IMR-90 (cell line): ENCODE results near the gene CSRP1. TPM values are rescaled to one million over a fixed set of nuclear protein-coding genes. Genes with fewer than 3 reads are reported as not detected.

ENCODE experiments used
- ATAC-seq: fragments of 200-7000 bp; cut with Tn5 transposase; 2 replicates; pipeline ENCODE4 v1.9.1; 2020; ENCODE audit warnings: low read depth, mild to moderate bottlenecking, moderate library complexity
- BruUV-seq: library from RNA; stranded (reverse); fragments of 400-500 nt; replicated peaks from 2 replicates; lab custom pipeline; 2021; lab: Mats Ljungman, UMichigan
- CTCF ChIA-PET: fragments of 300-600 bp; formaldehyde crosslinking; extraction: SDS; loops from one replicate; lab custom pipeline; 2021; ENCODE audit warnings: antibody characterized with exemption; lab: Yijun Ruan, JAX
- POLR2A ChIA-PET: fragments of 300-600 bp; sonication (Branson Sonifier 250); formaldehyde crosslinking; loops from one replicate; lab custom pipeline; 2022; ENCODE audit warnings: antibody characterized with exemption; ENCODE audit not compliant: unreplicated experiment; lab: Charles Lee
- DNase-seq: peaks from one replicate; pipeline ENCODE4 v3.0.0; 2013
- H2AFZ ChIP-seq: replicated peaks from 2 replicates; pipeline ENCODE3; 2013; ENCODE audit warnings: low read length, mild to moderate bottlenecking; ENCODE audit not compliant: poor library complexity
- H2AK5ac ChIP-seq: 2 replicates; pipeline ENCODE4 v1.6.1; 2013; ENCODE audit warnings: low read depth, low read length, inconsistent platforms
- H2AK9ac ChIP-seq: replicated peaks from 2 replicates; pipeline ENCODE3; 2013; ENCODE audit warnings: mild to moderate bottlenecking, low read depth, low read length, moderate library complexity; ENCODE audit not compliant: poor library complexity
- H2BK120ac ChIP-seq: 2 replicates; pipeline ENCODE4 v1.6.1; 2013; ENCODE audit warnings: low read depth, low read length, inconsistent platforms
- H2BK15ac ChIP-seq: 3 replicates; pipeline ENCODE4 v1.6.1; 2013; ENCODE audit warnings: low read depth, low read length, inconsistent platforms
- H2BK20ac ChIP-seq: 2 replicates; pipeline ENCODE4 v1.6.1; 2013; ENCODE audit warnings: low read depth, mild to moderate bottlenecking, inconsistent platforms, low read length, moderate library complexity
- H2BK5ac ChIP-seq: 2 replicates; pipeline ENCODE4 v1.6.1; 2013; ENCODE audit warnings: mild to moderate bottlenecking, low read depth, low read length, inconsistent platforms; ENCODE audit not compliant: poor library complexity, severe bottlenecking
- H3K14ac ChIP-seq: replicated peaks from 2 replicates; pipeline ENCODE4 v1.6.1; 2013; ENCODE audit warnings: low read depth, low read length, inconsistent platforms
- H3K18ac ChIP-seq: 2 replicates; pipeline ENCODE4 v1.6.1; 2013; ENCODE audit warnings: low read depth, low read length, control low read depth
- H3K23ac ChIP-seq: 2 replicates; pipeline ENCODE4 v1.6.1; 2013; ENCODE audit warnings: low read depth, low read length, inconsistent platforms
- H3K27ac ChIP-seq: 2 replicates; pipeline ENCODE4 v1.5.1; 2013; ENCODE audit warnings: mild to moderate bottlenecking, control low read depth, low read length; ENCODE audit not compliant: insufficient read depth
- H3K27me3 ChIP-seq: 2 replicates; pipeline ENCODE4 v1.6.1; 2013; ENCODE audit warnings: low read length; ENCODE audit not compliant: control insufficient read depth, insufficient read depth
- H3K36me3 ChIP-seq: 2 replicates; pipeline ENCODE4 v1.6.1; 2013; ENCODE audit warnings: low read length, mixed read lengths; ENCODE audit not compliant: control insufficient read depth, insufficient read depth
- H3K4ac ChIP-seq: 2 replicates; pipeline ENCODE4 v1.6.1; 2013; ENCODE audit warnings: low read depth, low read length, inconsistent platforms
- H3K4me1 ChIP-seq: 2 replicates; pipeline ENCODE4 v1.6.1; 2013; ENCODE audit warnings: low read length, mixed read lengths; ENCODE audit not compliant: control insufficient read depth, insufficient read depth
- H3K4me2 ChIP-seq: 2 replicates; pipeline ENCODE4 v1.6.1; 2013; ENCODE audit warnings: low read depth, mild to moderate bottlenecking, control low read depth, low read length, moderate library complexity
- H3K4me3 ChIP-seq: 2 replicates; pipeline ENCODE4 v1.5.1; 2013; ENCODE audit warnings: low read depth, mild to moderate bottlenecking, control low read depth, low read length, moderate library complexity; ENCODE audit not compliant: insufficient read depth
- H3K56ac ChIP-seq: 2 replicates; pipeline ENCODE4 v1.6.1; 2013; ENCODE audit warnings: low read length, inconsistent platforms; ENCODE audit not compliant: insufficient read depth; ENCODE audit errors: extremely low read depth
- H3K79me1 ChIP-seq, 2 experiments: 2 replicates each; pipeline ENCODE4 v1.6.1; 2013; ENCODE audit warnings: low read length in 2 of 2, inconsistent platforms in 1 of 2, low read depth in 1 of 2
- H3K9ac ChIP-seq: 2 replicates; pipeline ENCODE4 v1.6.1; 2013; ENCODE audit warnings: low read depth, low read length, control low read depth
- H3K9me1 ChIP-seq: 2 replicates; pipeline ENCODE4 v1.6.1; 2013; ENCODE audit warnings: low read length, inconsistent platforms; ENCODE audit not compliant: insufficient read depth
- H3K9me3 ChIP-seq: 2 replicates; pipeline ENCODE4 v1.6.1; 2013; ENCODE audit warnings: low read length; ENCODE audit not compliant: control insufficient read depth, insufficient read depth
- H4K20me1 ChIP-seq: 2 replicates; pipeline ENCODE4 v1.6.1; 2013; ENCODE audit warnings: low read length, inconsistent platforms; ENCODE audit not compliant: insufficient read depth
- H4K5ac ChIP-seq: 2 replicates; pipeline ENCODE4 v1.6.1; 2013; ENCODE audit warnings: mild to moderate bottlenecking, low read depth, low read length, control low read depth
- H4K8ac ChIP-seq, 2 experiments: 2 replicates each; pipeline ENCODE4 v1.6.1; 2013; ENCODE audit warnings: low read depth in 2 of 2, low read length in 2 of 2, control low read depth in 1 of 2, inconsistent platforms in 1 of 2
- H4K91ac ChIP-seq: 2 replicates; pipeline ENCODE4 v1.6.1; 2013; ENCODE audit warnings: low read depth, low read length, inconsistent platforms; ENCODE audit not compliant: insufficient read depth
- BHLHE40 ChIP-seq: fragments of 150-350 bp; IDR thresholded peaks from 2 replicates; pipeline ENCODE4 v1.6.1; 2016; ENCODE audit warnings: mild to moderate bottlenecking, low read depth, low read length
- CEBPB ChIP-seq: IDR thresholded peaks from 2 replicates; pipeline ENCODE4 v1.6.1; 2012; ENCODE audit warnings: low read depth, low read length, improper control_type of control experiment
- FOS ChIP-seq: fragments of 150-350 bp; IDR thresholded peaks from 2 replicates; pipeline ENCODE4 v1.6.1; 2016; ENCODE audit warnings: low read depth, low read length
- MAFK ChIP-seq: IDR thresholded peaks from 2 replicates; pipeline ENCODE4 v1.6.1; 2012; ENCODE audit warnings: low read depth, low read length, improper control_type of control experiment
- MAZ ChIP-seq: IDR thresholded peaks from 2 replicates; pipeline ENCODE4 v1.6.1; 2012; ENCODE audit warnings: low read depth, mild to moderate bottlenecking, low read length, improper control_type of control experiment, moderate library complexity, borderline replicate concordance
- MXI1 ChIP-seq: IDR thresholded peaks from 2 replicates; pipeline ENCODE4 v1.6.1; 2012; ENCODE audit warnings: low read depth, mild to moderate bottlenecking, low read length, moderate library complexity, borderline replicate concordance
- RAD21 ChIP-seq: IDR thresholded peaks from 2 replicates; pipeline ENCODE4 v1.6.1; 2012; ENCODE audit warnings: low read length, improper control_type of control experiment
- RCOR1 ChIP-seq: IDR thresholded peaks from 2 replicates; pipeline ENCODE4 v1.6.1; 2012; ENCODE audit warnings: mild to moderate bottlenecking, low read length, improper control_type of control experiment; ENCODE audit not compliant: insufficient replicate concordance
- SMC3 ChIP-seq: fragments of 150-350 bp; IDR thresholded peaks from 2 replicates; pipeline ENCODE4 v1.6.1; 2016; ENCODE audit warnings: low read depth, mild to moderate bottlenecking, antibody characterized with exemption, low read length, moderate library complexity
- WGBS, 2 experiments: methylation state at CpG; one replicate each; pipeline versions ENCODE4 v1.1.5 to v1.1.7; 2013; ENCODE audit warnings: missing lambda C conversion rate in 2 of 2; ENCODE audit not compliant: insufficient read length in 1 of 2; ENCODE audit errors: extremely low coverage in 2 of 2; 5-methylcytosine and 5-hydroxymethylcytosine counted together
- dilution Hi-C: fragments of 300-500 bp; cut with HindIII; formaldehyde crosslinking; loops from one replicate; pipeline ENCODE4 v1.14.3; 2018; ENCODE audit warnings: low sequenced_read_pairs; ENCODE audit not compliant: unreplicated experiment
- in situ Hi-C: fragments of 300-500 bp; cut with MboI; formaldehyde crosslinking; loops from 3 replicates; pipeline ENCODE4 v1.14.3; 2019; ENCODE audit warnings: low sequenced_read_pairs, inconsistent platforms, mixed read lengths
- intact Hi-C: fragments of 100-400 bp; cut with micrococcal nuclease; formaldehyde crosslinking; loops from 2 replicates; pipeline ENCODE4 v1.10.0; 2022
- polyA plus RNA-seq, 3 experiments: library from polyadenylated mRNA; depleted of rRNA; stranded (reverse); fragments of >200 nt; gene quantifications; 2 replicates each; pipeline ENCODE4 v1.2.3, GENCODE V29; 2012; ENCODE audit warnings: low replicate concordance in 1 of 3
- total RNA-seq: library from RNA; depleted of rRNA; stranded (reverse); fragments of >200 nt; gene quantifications from 2 replicates; pipeline ENCODE4 v1.2.3, GENCODE V29; 2012
- TF ChIP-seq, protein P1 (sequence below): fragments of 150-350 bp; IDR thresholded peaks from 2 replicates; pipeline ENCODE4 v1.6.1; 2016; ENCODE audit warnings: low read depth, mild to moderate bottlenecking, low read length, moderate library complexity, borderline replicate concordance
- TF ChIP-seq, protein P2 (sequence below): fragments of 150-350 bp; IDR thresholded peaks from 2 replicates; pipeline ENCODE4 v1.6.1; 2017; ENCODE audit warnings: mild to moderate bottlenecking, antibody characterized with exemption, low read length, low read depth

CSRP1 gene
- total and polyA plus RNA-seq, 2 of the 4 experiments (the other 2 are of a cell fraction), result 1,037 to 1,498 TPM

DNA sequence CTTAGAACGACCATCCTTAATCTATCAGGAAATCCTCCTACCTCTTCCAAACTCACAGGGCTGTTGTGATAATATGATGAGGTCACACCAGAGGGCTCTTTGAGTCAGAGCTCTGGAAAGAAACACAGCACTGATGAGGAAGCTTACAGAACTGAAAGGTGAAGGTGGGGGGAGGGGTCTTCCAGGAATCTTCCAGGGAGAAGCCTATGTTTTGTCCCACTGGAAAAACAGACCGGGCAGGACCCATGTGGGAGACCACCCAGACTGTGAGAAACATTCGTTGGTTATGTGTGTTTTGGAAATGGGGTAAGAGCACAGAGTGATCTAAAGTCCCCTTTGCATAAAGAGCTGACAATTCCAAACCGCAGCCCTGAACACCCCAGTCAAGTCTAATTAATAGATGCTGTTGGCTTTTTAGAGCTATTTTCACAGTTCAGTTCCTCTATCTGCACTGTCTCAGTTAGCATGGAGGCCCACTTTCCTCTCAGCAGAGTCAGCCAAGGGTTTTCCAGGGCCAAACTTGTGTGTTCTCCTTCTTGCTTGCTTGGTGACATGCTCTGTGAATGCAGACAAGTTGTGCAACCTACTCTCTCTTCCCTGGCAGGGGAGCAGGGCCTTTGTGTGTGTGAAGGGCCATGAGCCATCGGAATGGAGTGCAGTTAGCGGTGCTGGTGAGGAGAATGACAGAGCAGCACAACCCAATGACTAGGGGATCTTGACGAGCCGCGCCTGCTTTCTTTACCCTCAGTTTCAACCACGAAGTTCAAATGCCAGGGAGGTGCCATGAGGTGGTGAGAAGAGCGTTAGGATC, 50.2 kb downstream of the CSRP1 start (continued):
- TF ChIP-seq, protein P1, sequence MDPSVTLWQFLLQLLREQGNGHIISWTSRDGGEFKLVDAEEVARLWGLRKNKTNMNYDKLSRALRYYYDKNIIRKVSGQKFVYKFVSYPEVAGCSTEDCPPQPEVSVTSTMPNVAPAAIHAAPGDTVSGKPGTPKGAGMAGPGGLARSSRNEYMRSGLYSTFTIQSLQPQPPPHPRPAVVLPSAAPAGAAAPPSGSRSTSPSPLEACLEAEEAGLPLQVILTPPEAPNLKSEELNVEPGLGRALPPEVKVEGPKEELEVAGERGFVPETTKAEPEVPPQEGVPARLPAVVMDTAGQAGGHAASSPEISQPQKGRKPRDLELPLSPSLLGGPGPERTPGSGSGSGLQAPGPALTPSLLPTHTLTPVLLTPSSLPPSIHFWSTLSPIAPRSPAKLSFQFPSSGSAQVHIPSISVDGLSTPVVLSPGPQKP, result no peak

DNA sequence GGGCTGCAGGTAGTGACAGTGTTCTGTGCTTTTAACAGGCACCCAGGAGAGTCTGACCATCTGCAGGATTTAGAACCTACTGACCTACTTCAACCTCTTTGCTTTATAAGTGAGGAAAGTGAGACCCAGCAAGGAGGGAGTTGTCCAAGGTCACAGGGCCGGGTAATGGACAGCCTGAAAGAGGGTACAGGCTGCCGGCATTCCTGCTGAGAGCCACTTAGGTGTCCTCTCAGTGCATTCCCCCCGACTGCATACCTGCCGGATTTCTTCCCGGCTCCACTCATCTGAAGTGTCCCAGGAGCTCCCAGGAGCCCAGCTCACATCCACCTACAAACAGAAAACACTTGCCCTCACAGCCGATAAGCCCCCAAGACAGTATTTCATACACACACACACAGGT, 51.8 kb downstream of the CSRP1 start:
- ATAC-seq, result no peak
- CTCF ChIA-PET, result no interaction called here
- TF ChIP-seq MAZ, result no peak
- TF ChIP-seq, protein P2, sequence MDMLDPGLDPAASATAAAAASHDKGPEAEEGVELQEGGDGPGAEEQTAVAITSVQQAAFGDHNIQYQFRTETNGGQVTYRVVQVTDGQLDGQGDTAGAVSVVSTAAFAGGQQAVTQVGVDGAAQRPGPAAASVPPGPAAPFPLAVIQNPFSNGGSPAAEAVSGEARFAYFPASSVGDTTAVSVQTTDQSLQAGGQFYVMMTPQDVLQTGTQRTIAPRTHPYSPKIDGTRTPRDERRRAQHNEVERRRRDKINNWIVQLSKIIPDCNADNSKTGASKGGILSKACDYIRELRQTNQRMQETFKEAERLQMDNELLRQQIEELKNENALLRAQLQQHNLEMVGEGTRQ, result no peak
- TF ChIP-seq RAD21, result no peak
- TF ChIP-seq MAFK, result no peak
- no peak for TF ChIP-seq BHLHE40
- TF ChIP-seq, protein P1, result no peak
- TF ChIP-seq SMC3, result no peak
- TF ChIP-seq MXI1, result no peak
- no peak for TF ChIP-seq RCOR1
- no peak for TF ChIP-seq CEBPB
- TF ChIP-seq FOS, result no peak

More for the DNA sequence above, 51.8 kb downstream of the CSRP1 start:
- Histone ChIP-seq H3K14ac (peak overlapping the region; percentile 6; the same call in 1 of the 2 replicates), H3K4ac (peak overlapping the region; percentile 77), H4K8ac (no peak overlapping the region), H3K36me3 (no peaks in the 10 kb centered on the region), H3K4me1 (peaks cover 29% of the 10 kb centered on the region), H4K5ac (no peak overlapping the region), H2AK9ac (peak overlapping the region; percentile 43), H2BK5ac (no peak overlapping the region), H3K9me1 (peaks cover 12% of the 10 kb centered on the region), H2BK20ac (no peak overlapping the region), H3K56ac (no peak overlapping the region), H2AFZ (peak overlapping the region; percentile 9), H2BK120ac (peak overlapping the region; percentile 17), H3K27ac (no peak overlapping the region), H3K4me3 (no peak overlapping the region), H3K27me3 (no peaks in the 10 kb centered on the region), H3K4me2 (no peak overlapping the region), H2BK15ac (no peak overlapping the region; the same call in 2 of the 3 replicates), H3K9me3 (no peaks in the 10 kb centered on the region), H2AK5ac (peak overlapping the region; percentile 11; the same call in 1 of the 2 replicates), H4K20me1 (0 out of 2 replicates have a peak, but pooled peaks cover 3% of the 10 kb centered on the region), H3K79me1 (peaks cover 0 to 26% of the 10 kb centered on the region in 2 experiments; a peak in 2 of 4 replicates), H3K9ac (no peak overlapping the region), H3K18ac (no peak overlapping the region), H4K91ac (peak overlapping the region; percentile 79; the same call in 1 of the 2 replicates), H3K23ac (no peak overlapping the region)
- POLR2A ChIA-PET, result no interaction called here
- no peak for DNase-seq
- in situ Hi-C loops (no loop called here), intact Hi-C loops (no loop called here), dilution Hi-C loops (no loop called here)
- WGBS, 2 experiments, result 100% methylated on average over 3 of the region's 6 CpGs; no CpG with 5 or more reads in 1 of the 2 experiments
- BruUV-seq, result no TSS peak
